Calu3 (cell line): ENCODE results near the gene VIPR2. TPM values are rescaled to one million over a fixed set of nuclear protein-coding genes. Genes with fewer than 3 reads are reported as not detected.

ENCODE experiments used
- BruUV-seq: library from RNA; stranded (reverse); fragments of 400-500 nt; replicated peaks from 2 replicates; lab custom pipeline; 2021; lab: Mats Ljungman, UMichigan
- CTCF ChIA-PET: fragments of 300-600 bp; sonication (Branson Sonifier 250); formaldehyde crosslinking; loops from one replicate; lab custom pipeline; 2022; ENCODE audit warnings: antibody characterized with exemption; lab: Charles Lee
- DNase-seq: peaks from one replicate; pipeline ENCODE4 v3.0.0; 2022
- H3K27ac Mint-ChIP-seq: one replicate; pipeline ENCODE4 v1.8.0; 2022; ENCODE audit warnings: mixed read lengths; ENCODE audit not compliant: unreplicated experiment
- H3K27me3 Mint-ChIP-seq: one replicate; pipeline ENCODE4 v1.8.0; 2022; ENCODE audit warnings: mixed read lengths; ENCODE audit not compliant: unreplicated experiment
- H3K36me3 Mint-ChIP-seq: one replicate; pipeline ENCODE4 v1.8.0; 2022; ENCODE audit warnings: mild to moderate bottlenecking, moderate library complexity, mixed read lengths; ENCODE audit not compliant: insufficient read depth, unreplicated experiment
- H3K4me1 Mint-ChIP-seq: one replicate; pipeline ENCODE4 v1.8.0; 2022; ENCODE audit warnings: mild to moderate bottlenecking, low read depth, mixed read lengths; ENCODE audit not compliant: unreplicated experiment
- H3K4me3 Mint-ChIP-seq: one replicate; pipeline ENCODE4 v1.8.0; 2022; ENCODE audit warnings: mild to moderate bottlenecking, low read depth, moderate library complexity, mixed read lengths; ENCODE audit not compliant: unreplicated experiment
- H3K9me3 Mint-ChIP-seq: one replicate; pipeline ENCODE4 v1.8.0; 2022; ENCODE audit warnings: low read depth, mixed read lengths; ENCODE audit not compliant: unreplicated experiment
- intact Hi-C: fragments of 100-400 bp; cut with micrococcal nuclease; formaldehyde crosslinking; loops from one replicate; pipeline ENCODE4 v1.10.0; 2022; ENCODE audit not compliant: unreplicated experiment
- total RNA-seq: library from RNA; stranded (reverse); gene quantifications from 2 replicates; pipeline ENCODE4 v1.2.3, GENCODE V29; 2022
- TF ChIP-seq, protein P1 (sequence below): fragments of 200-600 bp; IDR thresholded peaks from one replicate; pipeline ENCODE4 v1.8.0; 2022; ENCODE audit warnings: antibody characterized with exemption; ENCODE audit not compliant: unreplicated experiment

The VIPR2 gene
- total RNA-seq, 1 experiment from 2014 or later: not detected

DNA sequence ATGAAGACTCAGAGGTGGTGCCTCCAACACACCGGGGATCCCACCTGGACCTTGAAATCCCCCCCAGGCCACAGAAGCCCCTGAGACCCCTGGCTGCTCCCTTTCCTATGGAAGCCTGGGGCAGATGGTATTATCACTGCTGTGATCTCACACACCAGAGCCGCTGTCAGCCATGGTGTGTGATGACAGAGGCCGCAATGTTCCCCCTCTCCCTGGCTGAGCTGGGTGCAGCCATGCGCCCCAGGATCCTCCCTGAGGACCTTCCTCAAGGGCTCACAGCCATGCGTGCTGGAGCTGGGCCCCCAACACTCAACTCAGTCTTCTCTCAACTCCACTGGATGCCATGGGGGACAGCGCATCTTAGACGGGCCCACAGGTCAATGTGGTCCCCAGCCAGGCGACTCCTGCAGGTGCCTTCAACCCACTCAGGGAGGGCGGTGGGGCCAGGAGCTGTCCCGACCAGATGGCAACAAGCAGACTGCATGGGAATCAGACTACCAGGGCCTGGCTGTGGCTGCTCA is 44.9 kb downstream of the VIPR2 start:
- Mint-ChIP-seq H3K36me3 (no peaks in the 10 kb centered on the region), H3K9me3 (peaks cover 10% of the 10 kb centered on the region), H3K27me3 (peaks cover 25% of the 10 kb centered on the region), H3K4me1 (no peaks in the 10 kb centered on the region), H3K4me3 (no peak overlapping the region), H3K27ac (no peak overlapping the region)
- TF ChIP-seq, protein P1, sequence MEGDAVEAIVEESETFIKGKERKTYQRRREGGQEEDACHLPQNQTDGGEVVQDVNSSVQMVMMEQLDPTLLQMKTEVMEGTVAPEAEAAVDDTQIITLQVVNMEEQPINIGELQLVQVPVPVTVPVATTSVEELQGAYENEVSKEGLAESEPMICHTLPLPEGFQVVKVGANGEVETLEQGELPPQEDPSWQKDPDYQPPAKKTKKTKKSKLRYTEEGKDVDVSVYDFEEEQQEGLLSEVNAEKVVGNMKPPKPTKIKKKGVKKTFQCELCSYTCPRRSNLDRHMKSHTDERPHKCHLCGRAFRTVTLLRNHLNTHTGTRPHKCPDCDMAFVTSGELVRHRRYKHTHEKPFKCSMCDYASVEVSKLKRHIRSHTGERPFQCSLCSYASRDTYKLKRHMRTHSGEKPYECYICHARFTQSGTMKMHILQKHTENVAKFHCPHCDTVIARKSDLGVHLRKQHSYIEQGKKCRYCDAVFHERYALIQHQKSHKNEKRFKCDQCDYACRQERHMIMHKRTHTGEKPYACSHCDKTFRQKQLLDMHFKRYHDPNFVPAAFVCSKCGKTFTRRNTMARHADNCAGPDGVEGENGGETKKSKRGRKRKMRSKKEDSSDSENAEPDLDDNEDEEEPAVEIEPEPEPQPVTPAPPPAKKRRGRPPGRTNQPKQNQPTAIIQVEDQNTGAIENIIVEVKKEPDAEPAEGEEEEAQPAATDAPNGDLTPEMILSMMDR: no peak
- CTCF ChIA-PET: no interaction called here
- intact Hi-C loops: no loop called here
- DNase-seq: no peak
- no TSS peak for BruUV-seq

DNA sequence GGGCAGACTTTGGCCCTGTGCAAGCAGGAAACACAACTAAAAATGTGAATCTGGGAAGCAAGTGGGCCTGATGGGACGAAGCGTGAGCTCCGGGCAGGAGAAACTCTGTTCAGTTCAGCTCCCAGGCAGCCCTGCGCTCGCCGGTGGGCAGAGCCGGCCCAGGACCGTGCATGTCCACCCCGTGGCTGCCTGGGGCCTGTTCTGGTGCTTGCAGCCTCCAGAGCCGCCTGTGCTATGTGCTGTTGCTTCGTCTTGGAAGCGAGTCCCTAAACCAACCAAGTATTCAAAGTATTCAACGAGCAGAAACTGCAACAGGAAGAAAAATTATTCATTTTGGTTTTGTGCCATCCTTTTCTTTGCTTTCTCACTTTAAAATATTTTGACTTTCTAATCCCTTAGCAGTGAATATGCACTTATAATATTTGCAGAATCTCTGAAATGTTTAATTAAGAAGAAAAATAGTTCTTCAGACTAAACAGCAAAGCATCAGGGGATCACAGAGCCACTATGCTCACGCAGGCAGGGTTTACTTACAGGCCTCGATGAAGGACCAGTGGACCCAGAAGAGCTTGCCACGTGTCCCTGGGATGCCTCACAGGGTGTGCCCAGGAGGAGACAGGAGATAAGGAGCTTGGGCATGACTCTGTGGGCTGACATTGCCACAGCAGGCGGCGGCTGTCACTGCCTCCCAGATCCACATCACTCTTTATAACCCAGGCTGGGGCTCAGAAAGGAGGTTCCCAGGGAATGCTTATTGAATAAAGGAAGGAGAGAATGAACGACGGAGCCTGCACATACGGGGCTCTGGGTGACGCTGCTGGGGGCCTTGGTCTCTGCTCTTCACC is 45.6 kb downstream of the VIPR2 start:
- no peak for DNase-seq
- H3K4me3 Mint-ChIP-seq: no peak overlapping the region
- no peaks in the 10 kb centered on the region for H3K36me3 Mint-ChIP-seq
- peaks cover 10% of the 10 kb centered on the region for H3K9me3 Mint-ChIP-seq
- H3K4me1 Mint-ChIP-seq: no peaks in the 10 kb centered on the region
- intact Hi-C loops: no loop called here
- H3K27me3 Mint-ChIP-seq: peaks cover 28% of the 10 kb centered on the region
- CTCF ChIA-PET: no interaction called here
- no peak overlapping the region for H3K27ac Mint-ChIP-seq
- no TSS peak for BruUV-seq
- TF ChIP-seq, protein P1: no peak

DNA sequence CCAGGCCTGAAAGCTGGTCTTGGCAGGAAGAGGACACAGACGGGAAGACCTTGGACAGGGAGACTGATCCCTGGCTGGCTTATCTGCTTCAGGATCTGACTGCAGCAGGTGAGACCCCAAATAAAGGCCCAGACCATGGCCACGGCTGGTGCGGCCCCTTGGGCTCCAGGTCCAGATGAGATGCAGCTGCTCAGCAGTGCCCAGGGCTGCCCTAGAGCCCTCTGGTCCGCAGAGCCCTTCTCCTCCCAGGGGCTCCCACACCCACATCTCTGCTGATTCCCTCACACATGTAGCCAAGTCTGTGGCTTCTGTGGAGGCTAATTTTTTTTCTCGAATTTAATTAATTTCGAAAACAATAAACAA is 46.3 kb downstream of the VIPR2 start:
- no TSS peak for BruUV-seq
- Mint-ChIP-seq H3K27ac (no peak overlapping the region), H3K4me3 (no peak overlapping the region), H3K36me3 (no peaks in the 10 kb centered on the region), H3K27me3 (peaks cover 28% of the 10 kb centered on the region), H3K9me3 (peaks cover 10% of the 10 kb centered on the region), H3K4me1 (no peaks in the 10 kb centered on the region)
- CTCF ChIA-PET: no interaction called here
- DNase-seq: no peak
- intact Hi-C loops: no loop called here
- TF ChIP-seq, protein P1: no peak

DNA sequence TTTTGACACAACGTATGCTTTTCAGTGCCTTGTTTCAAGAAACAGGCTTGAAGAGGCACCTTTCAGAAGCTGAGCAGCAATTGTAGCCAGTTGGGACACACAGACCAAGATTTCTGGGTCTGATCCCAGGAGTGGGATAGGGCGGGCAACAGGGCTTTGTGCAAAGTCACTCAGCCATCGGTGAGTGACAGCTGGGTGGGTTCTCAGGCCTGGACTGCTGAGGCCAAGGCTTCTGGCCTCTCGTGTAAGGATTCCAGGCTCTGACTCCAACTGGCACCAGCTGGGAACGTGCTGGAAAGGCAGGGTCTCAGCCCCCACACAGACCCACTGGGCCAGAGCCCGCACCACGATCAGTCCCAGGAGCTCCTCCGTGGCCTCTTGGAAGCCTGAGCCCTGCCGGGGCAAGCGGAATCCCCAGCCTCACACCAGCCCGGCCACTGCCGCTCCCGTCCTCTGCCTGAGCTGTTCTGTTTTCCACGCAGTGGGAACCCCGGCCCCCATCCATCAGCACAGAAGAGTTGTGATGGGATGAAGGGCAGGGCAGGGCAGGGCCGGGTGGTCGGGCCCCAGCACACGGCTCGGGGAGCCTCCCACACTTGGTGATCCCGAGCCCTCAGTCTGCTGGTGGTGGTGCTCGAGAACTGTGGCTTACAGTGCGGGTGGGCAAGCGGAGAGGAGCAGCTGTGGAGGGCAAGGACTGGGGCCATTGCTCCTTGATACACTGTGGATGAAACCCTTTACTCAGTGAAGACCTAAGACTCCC is 46.8 kb downstream of the VIPR2 start:
- no peak for DNase-seq
- CTCF ChIA-PET: no interaction called here
- no TSS peak for BruUV-seq
- no peak overlapping the region for H3K27ac Mint-ChIP-seq
- no peak overlapping the region for H3K4me3 Mint-ChIP-seq
- H3K27me3 Mint-ChIP-seq: peaks cover 28% of the 10 kb centered on the region
- intact Hi-C loops: no loop called here
- TF ChIP-seq, protein P1: no peak
- H3K4me1 Mint-ChIP-seq: no peaks in the 10 kb centered on the region
- no peaks in the 10 kb centered on the region for H3K36me3 Mint-ChIP-seq
- peaks cover 10% of the 10 kb centered on the region for H3K9me3 Mint-ChIP-seq
